H1 (cell line): ENCODE data around the gene KCNMA1. TPM values are rescaled to one million over a fixed set of nuclear protein-coding genes. Genes with fewer than 3 reads are reported as not detected.

ENCODE experiments used
- CBX8 ChIP-seq: fragments of 300-800, 300-1000 bp; sonication (generic); IDR thresholded peaks from 2 replicates; pipeline ENCODE4 v1.7.1; 2016; ENCODE audit warnings: low read depth, low read length, borderline replicate concordance
- CHD7 ChIP-seq: fragments of 300-600 bp; sonication (generic); IDR thresholded peaks from 2 replicates; pipeline ENCODE4 v1.7.1; 2012; ENCODE audit warnings: low read length, moderate library complexity, mild to moderate bottlenecking, inconsistent platforms; ENCODE audit not compliant: insufficient replicate concordance
- CTCF ChIP-seq, 3 experiments: IDR thresholded peaks; 1 replicate in 2 of 3; 2 replicates in 1 of 3; pipeline versions ENCODE4 v1.5.1 to v1.6.1; 2011; ENCODE audit warnings: low read length in 3 of 3, mild to moderate bottlenecking in 3 of 3, inconsistent platforms in 2 of 3, low read depth in 1 of 3, moderate library complexity in 1 of 3; ENCODE audit not compliant: insufficient read depth in 1 of 3; ENCODE audit errors: control extremely low read depth in 1 of 3
- RFX5 ChIP-seq: IDR thresholded peaks from 2 replicates; pipeline ENCODE4 v1.6.1; 2011; ENCODE audit warnings: low read depth, low read length, improper control_type of control experiment, borderline replicate concordance
- SIX5 ChIP-seq: IDR thresholded peaks from 2 replicates; pipeline ENCODE4 v1.6.1; 2011; ENCODE audit warnings: mild to moderate bottlenecking, low read depth, low read length
- polyA plus RNA-seq, 7 experiments: library from polyadenylated mRNA; depleted of rRNA in 3 of 7; stranded (reverse) in 5 of 7; unstranded in 2 of 7; fragments of >200 nt in 5 of 7; fragments of 200-250 nt in 2 of 7; gene quantifications; 1 replicate in 5 of 7; 2 replicates in 1 of 7; 4 replicates in 1 of 7; pipeline versions ENCODE4 v1.2.1 to v1.2.3, GENCODE V29; 2011 to 2013; ENCODE audit warnings: missing spikeins in 2 of 7, mixed read lengths in 2 of 7
- total RNA-seq: library from RNA; stranded (reverse); fragmentation: NEBNext Ultra II Directional; extraction: Animal tissue kit (Norgen Biotek cat#: 25700); gene quantifications from 2 replicates; pipeline ENCODE4 v1.2.1, GENCODE V29; 2021

The KCNMA1 gene
- total and polyA plus RNA-seq, 2 of the 8 experiments (the other 6 are each of a cell fraction or from before 2014, with no cell fraction given): 10.2 to 11.1 TPM

GRCh38 chr10:77308084-77308732 is 329.4 kb downstream of the KCNMA1 start (continued):
- TF ChIP-seq CHD7 (no peak), RFX5 (no peak), CTCF (IDR thresholded peaks at IDR 0.05; ENCODE audit: control extremely low read depth in 1 of 3, insufficient read depth in 1 of 3, low read depth in 1 of 3, low read length in 3 of 3) (no peak), SIX5 (no peak), CBX8 (no peak)
- TF ChIP-seq, all 59 proteins: peak for 0
